CD14-positive monocyte (primary cell): ENCODE data around the gene ATMIN. TPM values are rescaled to one million over a fixed set of nuclear protein-coding genes. Genes with fewer than 3 reads are reported as not detected.

Experiments used
- DNase-seq, 3 donors: peaks; one replicate each; pipeline ENCODE4 v3.0.0-alpha.2; 2011 to 2022
- H2AFZ ChIP-seq: 2 replicates; pipeline ENCODE4 v1.6.0; 2012; ENCODE audit warnings: mild to moderate bottlenecking, low read depth, low read length, inconsistent platforms; ENCODE audit not compliant: insufficient read depth, poor library complexity, severe bottlenecking
- H3K27ac ChIP-seq, 2 donors: 1 replicate in 1 of 2; 2 replicates in 1 of 2; pipeline ENCODE4 v1.5.1; 2012 to 2013; ENCODE audit warnings: low read length in 2 of 2, control low read depth in 1 of 2, inconsistent platforms in 1 of 2, low read depth in 1 of 2, mild to moderate bottlenecking in 1 of 2
- H3K27me3 ChIP-seq, 2 donors: one replicate each; pipeline versions ENCODE4 v1.6.0 to v1.6.1; 2011 to 2013; ENCODE audit warnings: low read length in 2 of 2; ENCODE audit not compliant: control insufficient read depth in 2 of 2, insufficient read depth in 2 of 2
- H3K36me3 ChIP-seq, 2 donors: replicated peaks in 1 of 2; 1 replicate in 1 of 2; 2 replicates in 1 of 2; pipeline versions ENCODE4 v1.5.1 to v1.6.1; 2012 to 2013; ENCODE audit warnings: low read length in 2 of 2, control low read depth in 1 of 2, inconsistent platforms in 1 of 2, mild to moderate bottlenecking in 1 of 2; ENCODE audit not compliant: insufficient read depth in 2 of 2, control insufficient read depth in 1 of 2
- H3K4me1 ChIP-seq, 2 donors: 1 replicate in 1 of 2; 2 replicates in 1 of 2; pipeline versions ENCODE4 v1.5.1 to v1.6.1; 2012 to 2013; ENCODE audit warnings: low read length in 2 of 2, control low read depth in 1 of 2, inconsistent platforms in 1 of 2, mild to moderate bottlenecking in 1 of 2, moderate library complexity in 1 of 2; ENCODE audit not compliant: insufficient read depth in 2 of 2, control insufficient read depth in 1 of 2
- H3K4me2 ChIP-seq: replicated peaks from 2 replicates; pipeline ENCODE3; 2012; ENCODE audit warnings: low read length, moderate library complexity, mild to moderate bottlenecking; ENCODE audit not compliant: poor library complexity, severe bottlenecking; ENCODE audit errors: extremely low read depth
- H3K4me3 ChIP-seq, 3 experiments: fragments of 200-600 bp in 1 of 3; sonication (generic) in 1 of 3; replicated peaks in 1 of 3; 1 replicate in 2 of 3; 2 replicates in 1 of 3; pipeline ENCODE4 v1.5.1; 2011 to 2013; ENCODE audit warnings: low read length in 3 of 3, mild to moderate bottlenecking in 3 of 3, control low read depth in 2 of 3, low read depth in 2 of 3, inconsistent platforms in 1 of 3, moderate library complexity in 1 of 3
- H3K79me2 ChIP-seq: 2 replicates; pipeline ENCODE4 v1.6.0; 2012; ENCODE audit warnings: mild to moderate bottlenecking, control low read depth, inconsistent platforms, low read length, moderate library complexity; ENCODE audit not compliant: insufficient read depth
- H3K9ac ChIP-seq: 2 replicates; pipeline ENCODE4 v1.6.0; 2017; ENCODE audit warnings: low read length, mild to moderate bottlenecking; ENCODE audit not compliant: insufficient read depth, poor library complexity, severe bottlenecking
- H3K9me3 ChIP-seq, 2 donors: replicated peaks in 1 of 2; 1 replicate in 1 of 2; 2 replicates in 1 of 2; pipeline versions ENCODE4 v1.5.1 to v1.6.1; 2012 to 2013; ENCODE audit warnings: low read length in 2 of 2, control low read depth in 1 of 2; ENCODE audit not compliant: control insufficient read depth in 1 of 2, insufficient read depth in 1 of 2
- H4K20me1 ChIP-seq: 2 replicates; pipeline ENCODE4 v1.6.0; 2012; ENCODE audit warnings: mild to moderate bottlenecking, low read length, control low read depth, moderate library complexity; ENCODE audit not compliant: insufficient read depth
- H3K27ac Mint-ChIP-seq, 7 donors: one replicate each; pipeline ENCODE4 v1.8.0; 2020; ENCODE audit warnings: mild to moderate bottlenecking in 7 of 7, mixed read lengths in 7 of 7, moderate library complexity in 6 of 7, inconsistent platforms in 2 of 7
- H3K27me3 Mint-ChIP-seq, 3 donors: one replicate each; pipeline ENCODE4 v1.8.0; 2021 to 2022; ENCODE audit warnings: low read depth in 3 of 3, mild to moderate bottlenecking in 3 of 3, mixed read lengths in 3 of 3, moderate library complexity in 3 of 3, inconsistent platforms in 1 of 3
- H3K36me3 Mint-ChIP-seq, 2 donors: one replicate each; pipeline ENCODE4 v1.8.0; 2020; ENCODE audit warnings: mixed read lengths in 2 of 2, inconsistent platforms in 1 of 2, mild to moderate bottlenecking in 1 of 2
- H3K4me1 Mint-ChIP-seq: one replicate; pipeline ENCODE4 v1.8.0; 2020; ENCODE audit warnings: mild to moderate bottlenecking, mixed read lengths
- H3K4me3 Mint-ChIP-seq, 2 donors: one replicate each; pipeline ENCODE4 v1.8.0; 2020; ENCODE audit warnings: mild to moderate bottlenecking in 2 of 2, mixed read lengths in 2 of 2, moderate library complexity in 1 of 2
- H3K9me3 Mint-ChIP-seq, 7 donors: one replicate each; pipeline ENCODE4 v1.8.0; 2020 to 2022; ENCODE audit warnings: mixed read lengths in 7 of 7, mild to moderate bottlenecking in 6 of 7, moderate library complexity in 6 of 7, inconsistent platforms in 2 of 7
- CTCF ChIP-seq: fragments of 200-600 bp; IDR thresholded peaks from one replicate; pipeline ENCODE4 v1.8.0; 2022; ENCODE audit warnings: antibody characterized with exemption, mild to moderate bottlenecking
- WGBS: methylation state at CpG from one replicate; pipeline ENCODE4 v1.1.5; 2013; ENCODE audit warnings: missing lambda C conversion rate; ENCODE audit not compliant: insufficient coverage; 5-methylcytosine and 5-hydroxymethylcytosine counted together
- intact Hi-C, 2 donors: fragments of 100-400 bp; cut with micrococcal nuclease; formaldehyde crosslinking; loops; one replicate each; pipeline versions ENCODE4 v1.15.0 to v1.15.1; 2023
- polyA plus RNA-seq, 3 donors: library from polyadenylated mRNA; depleted of rRNA in 1 of 3; unstranded in 2 of 3; stranded (reverse) in 1 of 3; fragments of 300-500 nt in 2 of 3; fragments of >200 nt in 1 of 3; fragmentation: Illumina TruSeq in 2 of 3; gene quantifications; 1 replicate in 2 of 3; 2 replicates in 1 of 3; pipeline ENCODE4 v1.2.3, GENCODE V29; 2012 to 2021

The ATMIN gene
- polyA plus RNA-seq, 3 donors, result 10.9 to 17.6 (median 13.2) TPM

DNA sequence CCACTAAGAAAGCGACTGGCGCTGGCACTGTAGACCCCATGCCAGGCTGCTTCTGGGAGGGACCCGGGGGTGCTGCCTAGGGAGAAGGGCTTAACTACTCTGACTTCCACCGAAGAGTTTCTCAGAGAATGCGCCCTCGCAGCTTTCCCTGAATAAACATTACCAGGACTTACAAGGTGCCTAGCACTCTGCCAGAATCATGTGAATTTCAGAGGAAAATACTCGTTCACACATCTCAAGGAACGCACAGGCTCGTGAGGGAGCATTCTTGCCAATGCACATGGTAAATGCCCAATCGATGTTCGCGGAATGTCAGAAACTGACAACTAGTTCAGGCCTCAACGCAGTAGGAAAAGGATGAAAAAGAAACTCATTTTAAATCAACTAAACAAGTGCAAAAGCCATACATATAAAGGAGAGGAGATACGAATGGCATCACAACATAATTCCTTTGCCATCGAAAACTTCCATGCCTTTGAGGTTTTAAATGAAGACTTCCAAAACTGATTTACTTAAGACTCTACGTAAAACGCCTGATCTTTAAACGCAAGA lies 30.0 kb upstream of the ATMIN start:
- peaks cover 0 to 2% (median 0%) of the 10 kb centered on the region in 3 donors for H3K27me3 Mint-ChIP-seq
- H3K9me3 ChIP-seq, result no peaks in the 10 kb centered on the region
- peak overlapping the region; percentile 99 to 100 (median 100) for H3K27ac Mint-ChIP-seq
- H4K20me1 ChIP-seq, result no peaks in the 10 kb centered on the region
- no peak for TF ChIP-seq CTCF
- peaks cover 29 to 37% of the 10 kb centered on the region in 2 donors for H3K4me1 ChIP-seq
- no peak for DNase-seq
- peaks cover 0 to 1% of the 10 kb centered on the region in 2 donors for H3K36me3 Mint-ChIP-seq
- H3K4me3 Mint-ChIP-seq, result peak overlapping the region; percentile 91 to 98
- peak overlapping the region; percentile 90 to 98 for H3K27ac ChIP-seq
- peaks cover 88% of the 10 kb centered on the region for H3K79me2 ChIP-seq
- peak overlapping the region; percentile 92 for H3K4me2 ChIP-seq
- no peaks in the 10 kb centered on the region for H3K9me3 Mint-ChIP-seq
- H3K36me3 ChIP-seq, result peaks cover 0 to 1% of the 10 kb centered on the region in 2 donors
- peak overlapping the region; percentile 56 to 95 (median 76) for H3K4me3 ChIP-seq
- peak overlapping the region; percentile 87 for H3K9ac ChIP-seq
- intact Hi-C loops, result loop anchor here (2.0 to 10.0 kb wide), 5 partner anchors 91 to 739 kb away; partner anchors contain the start of genes GCSH (in 2 of the 2), DYNLRB2 (in 1 of the 2) and GAN (in 1 of the 2)
- H3K4me1 Mint-ChIP-seq, result peaks cover 42% of the 10 kb centered on the region
- peak overlapping the region; percentile 85 for H2AFZ ChIP-seq
- WGBS, result 54% methylated on average over 7 of the region's 18 CpGs
- H3K27me3 ChIP-seq, result no peaks in the 10 kb centered on the region

DNA sequence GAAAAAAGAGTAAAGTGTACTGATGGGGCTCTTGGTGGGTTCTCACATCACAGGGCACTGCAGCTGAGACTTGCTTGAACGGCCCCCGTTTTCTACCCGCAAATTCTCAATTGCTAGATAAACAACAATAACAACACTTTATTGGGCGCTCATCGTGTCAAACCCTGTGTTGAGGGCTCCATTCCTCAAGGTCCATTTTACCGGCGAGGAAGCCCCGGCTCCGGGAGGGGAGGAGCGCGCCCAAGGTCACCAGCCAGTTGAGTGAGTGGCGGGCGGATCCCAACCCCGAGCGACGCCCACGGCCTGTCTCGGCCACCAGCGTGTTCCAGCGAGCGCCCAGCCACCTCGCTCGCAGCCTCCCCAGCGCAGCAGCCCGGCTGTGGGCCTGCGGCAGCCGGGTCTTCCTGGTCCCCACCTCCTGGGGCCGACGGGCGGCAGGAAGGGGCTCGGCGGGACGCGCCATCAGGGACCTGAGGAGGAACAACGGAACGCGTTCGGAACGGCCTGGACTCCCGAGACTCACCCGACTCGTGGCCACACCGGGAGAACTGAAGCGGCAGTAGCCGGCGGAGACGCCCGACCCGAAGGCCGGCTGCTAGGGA lies 29.3 kb upstream of the ATMIN start:
- Histone ChIP-seq H3K27me3 (no peaks in the 10 kb centered on the region), H3K4me3 (peak overlapping the region; percentile 56 to 95 (median 76)), H3K4me2 (peak overlapping the region; percentile 92), H2AFZ (peak overlapping the region; percentile 85), H3K9ac (peak overlapping the region; percentile 87), H3K27ac (peak overlapping the region; percentile 90 to 98), H3K79me2 (peaks cover 88% of the 10 kb centered on the region), H3K4me1 (peaks cover 29 to 37% of the 10 kb centered on the region in 2 donors), H3K36me3 (peaks cover 2 to 7% of the 10 kb centered on the region in 2 donors), H4K20me1 (no peaks in the 10 kb centered on the region), H3K9me3 (no peaks in the 10 kb centered on the region)
- intact Hi-C loops, result loop anchor here (2.0 to 10.0 kb wide), 5 partner anchors 90 to 738 kb away; partner anchors contain the start of genes GCSH (in 2 of the 2), DYNLRB2 (in 1 of the 2) and GAN (in 1 of the 2)
- H3K27ac Mint-ChIP-seq, result peak overlapping the region; percentile 99 to 100 (median 100)
- TF ChIP-seq CTCF, result no peak
- no peaks in the 10 kb centered on the region for H3K9me3 Mint-ChIP-seq
- H3K4me3 Mint-ChIP-seq, result peak overlapping the region; percentile 91 to 98
- whole genome bisulfite sequencing, result under 1% methylated on average over 49 of the region's 50 CpGs
- peaks cover 42% of the 10 kb centered on the region for H3K4me1 Mint-ChIP-seq
- DNase-seq, result peak in 2 of 3 donors; percentile 42 to 57
- H3K36me3 Mint-ChIP-seq, result peaks cover 4% of the 10 kb centered on the region in 2 donors
- H3K27me3 Mint-ChIP-seq, result peaks cover 0 to 2% (median 0%) of the 10 kb centered on the region in 3 donors
